ENCODE results near the gene STARD5.

STARD5 gene

DNA sequence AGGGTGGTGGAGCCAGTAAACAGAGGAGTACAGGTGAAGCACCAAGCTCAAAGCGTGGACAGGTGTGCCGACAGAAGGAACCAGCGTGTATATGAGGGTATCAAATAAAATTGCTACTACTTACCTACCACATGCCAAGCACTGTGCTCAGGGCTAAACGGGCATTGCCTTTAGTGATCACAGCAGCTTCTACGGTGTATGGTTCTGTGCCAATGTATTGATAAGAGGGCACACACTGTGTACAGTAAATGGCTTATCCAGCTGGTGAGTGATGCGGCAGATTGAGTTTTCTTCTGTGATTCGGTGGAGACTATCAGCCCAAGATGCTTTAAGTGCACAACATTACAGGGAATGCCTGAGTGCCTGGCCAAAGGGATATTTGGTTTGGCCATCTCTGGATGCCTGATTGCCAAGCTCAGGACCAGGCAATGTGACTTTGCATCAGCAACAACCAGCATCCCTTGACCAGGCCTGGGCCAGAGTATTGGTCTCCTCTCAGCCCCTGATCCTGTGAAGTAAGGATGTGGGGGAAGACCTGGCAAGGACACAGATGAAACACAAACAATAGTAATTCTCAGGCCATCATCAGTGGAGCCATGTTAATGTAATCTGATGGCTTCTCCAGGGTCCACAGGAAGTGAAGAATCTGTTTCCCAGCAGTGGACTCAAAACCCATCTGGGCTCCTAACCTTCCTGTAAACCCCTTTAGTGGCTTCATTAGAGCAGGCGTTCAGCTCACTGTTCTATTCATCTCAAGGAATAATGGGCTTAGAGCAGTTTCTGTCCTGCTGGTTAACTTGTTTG, 14.1 kb downstream of the STARD5 start:
- no peak for FAIRE-seq

DNA sequence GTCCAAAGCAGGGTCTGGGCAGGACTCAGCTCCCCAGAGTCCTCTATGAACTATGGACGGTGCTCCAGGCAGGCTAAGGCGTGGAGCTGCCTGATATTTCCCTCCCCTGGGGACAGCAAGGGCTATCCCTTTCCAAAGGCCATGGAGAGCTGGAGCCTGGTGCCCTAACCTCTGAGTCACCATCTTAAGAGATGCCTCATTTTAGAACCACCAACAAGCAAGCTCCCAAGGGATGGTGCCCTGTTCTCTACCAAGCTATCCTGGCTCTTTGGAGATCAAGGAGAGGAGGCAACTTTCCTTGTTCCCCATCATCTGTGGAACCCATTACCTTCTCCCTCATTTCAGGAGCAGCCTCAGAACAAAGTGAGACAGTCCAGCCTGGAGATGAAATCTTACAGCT, 15.7 kb downstream of the STARD5 start:
- FAIRE-seq = no peak

GRCh38 chr15:81304226-81304625, 19.7 kb downstream of the STARD5 start:
- FAIRE-seq = no peak

- no peak for FAIRE-seq
Observed at GRCh38 chr15:81303244-81304225, 20.4 kb downstream of the STARD5 start.

DNA sequence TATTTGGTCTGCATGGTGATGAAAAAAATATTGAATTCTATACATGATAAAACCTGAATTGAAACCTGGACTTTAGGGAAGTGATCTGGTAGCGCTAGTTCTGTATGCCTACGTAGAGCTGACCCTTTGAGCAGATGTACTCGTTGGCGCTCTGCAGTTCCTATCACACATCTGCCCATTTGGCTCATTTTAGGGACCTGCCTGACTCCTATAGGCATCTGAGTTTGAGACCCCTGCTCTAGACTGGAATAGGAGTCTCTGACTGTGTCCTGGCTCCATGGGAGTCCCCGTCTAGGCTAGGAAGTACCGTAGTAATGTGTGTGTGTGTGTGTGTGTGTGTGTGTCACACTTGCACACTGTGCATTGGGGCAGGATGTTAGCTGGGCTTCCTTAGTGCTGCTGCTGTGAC, 21.2 kb downstream of the STARD5 start:
- FAIRE-seq = no peak

DNA sequence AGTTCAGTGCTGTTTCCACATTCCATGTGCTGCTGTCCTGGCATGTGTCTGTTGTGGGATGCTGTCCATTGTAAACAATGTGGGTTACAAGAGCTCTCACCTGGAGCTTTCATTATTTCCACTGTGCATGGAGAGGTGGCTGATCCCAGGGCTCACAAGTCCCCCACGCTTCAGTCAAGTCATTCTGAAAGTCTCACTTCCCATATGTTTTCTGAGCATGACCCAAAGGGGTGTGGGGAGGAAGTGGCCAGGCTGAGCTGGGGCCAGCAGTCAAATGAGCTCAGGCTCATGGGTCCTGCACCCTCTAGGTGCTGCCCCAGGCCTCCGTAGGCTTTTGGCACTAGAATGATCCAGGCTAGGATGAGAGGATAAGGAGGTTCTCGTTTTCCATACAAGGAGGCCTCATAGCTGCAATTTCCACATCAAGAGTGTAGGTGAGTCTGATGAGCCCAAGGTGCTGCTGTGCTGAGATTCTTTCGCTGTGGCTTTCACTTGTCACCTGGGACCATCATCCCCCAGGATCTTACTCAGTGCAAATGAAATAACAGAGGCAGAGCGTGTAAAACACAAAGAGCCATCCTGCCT, 22.0 kb downstream of the STARD5 start:
- FAIRE-seq = no peak

DNA sequence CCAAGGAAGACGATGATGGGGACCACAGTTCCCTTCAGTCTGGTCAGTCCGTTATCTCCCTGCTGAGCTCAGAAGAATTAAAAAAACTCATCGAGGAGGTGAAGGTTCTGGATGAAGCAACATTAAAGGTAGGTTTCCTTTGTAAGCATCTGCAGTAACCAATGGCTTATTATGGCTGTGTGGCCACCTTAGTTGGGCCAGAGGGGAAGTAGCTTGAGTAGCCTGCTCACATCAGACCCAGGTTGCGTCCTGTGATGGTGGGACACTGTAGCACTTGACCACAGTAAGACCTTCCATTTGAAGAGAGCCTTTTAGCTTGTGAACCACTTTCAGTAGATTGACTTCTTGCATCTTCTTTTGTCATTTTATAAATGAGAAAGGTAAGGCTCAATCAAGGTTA, 22.6 kb downstream of the STARD5 start:
- FAIRE-seq = no peak

- FAIRE-seq = no peak
Observed at GRCh38 chr15:81299630-81300273, 24.2 kb downstream of the STARD5 start.

GRCh38 chr15:81299156-81299555, 24.8 kb downstream of the STARD5 start:
- FAIRE-seq = no peak

DNA sequence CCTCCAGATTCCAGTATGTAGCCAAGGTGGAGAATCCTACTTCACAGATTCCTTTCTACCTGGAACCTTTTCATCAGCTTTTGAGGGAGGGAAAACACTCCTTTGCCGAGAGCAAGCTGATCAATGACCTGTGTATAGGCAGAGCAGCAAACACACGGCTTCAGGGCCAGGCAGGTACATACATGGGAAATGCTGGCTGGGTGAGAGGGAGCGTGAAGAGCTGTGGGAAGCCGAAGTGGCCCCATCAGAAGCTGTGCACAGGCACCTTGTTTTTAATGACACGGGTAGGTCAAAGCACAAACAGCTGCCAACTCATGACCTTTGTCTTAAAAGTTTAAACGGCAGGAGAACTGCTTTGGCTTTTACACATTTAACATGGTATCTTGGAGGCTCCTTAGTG, 25.3 kb downstream of the STARD5 start:
- no peak for FAIRE-seq

DNA sequence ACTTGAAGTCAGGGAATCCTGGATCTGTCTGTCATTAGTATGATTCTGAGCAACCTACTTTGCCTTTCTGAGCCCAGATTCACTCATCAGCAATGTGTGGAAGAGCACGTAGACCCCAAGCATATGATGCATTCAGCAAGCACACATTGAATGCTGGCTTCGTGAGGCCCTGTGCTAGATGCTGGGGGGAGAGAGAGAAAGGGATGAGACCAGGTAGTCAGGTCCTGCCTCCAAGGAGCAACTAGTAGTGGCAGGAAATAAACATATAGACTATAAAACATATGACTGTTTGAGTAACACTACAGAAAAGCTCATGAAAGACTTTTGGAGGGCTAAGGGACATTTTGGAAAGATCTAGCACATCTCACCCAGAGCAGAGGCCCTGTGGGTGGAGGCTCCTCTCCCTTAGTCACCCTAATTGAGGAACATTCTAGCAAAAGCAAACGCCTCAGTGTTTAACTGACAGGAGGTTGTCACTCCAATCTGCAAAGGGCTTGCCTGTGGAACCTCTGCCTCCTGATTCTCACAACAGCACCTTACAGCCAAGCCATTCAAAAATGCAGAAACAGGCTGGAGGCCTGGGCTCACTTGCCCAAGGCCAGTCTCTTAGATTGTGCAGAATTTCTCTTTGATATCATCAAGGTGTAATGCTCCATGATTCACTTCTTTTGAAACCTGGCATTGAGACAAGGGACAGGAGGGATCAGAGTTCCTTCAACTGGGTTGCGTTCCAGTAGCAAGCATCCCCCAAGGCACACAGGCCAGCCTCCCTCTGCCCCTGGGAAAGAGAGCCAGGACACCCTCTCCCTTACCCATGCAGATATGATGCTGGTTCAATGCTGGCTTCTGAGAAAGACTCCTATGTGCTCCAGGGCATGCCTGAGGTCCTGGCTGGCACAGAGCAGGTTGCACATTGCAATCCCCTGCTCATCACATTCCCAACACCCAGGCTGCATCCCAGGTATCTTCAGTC, 26.1 kb downstream of the STARD5 start:
- FAIRE-seq = no peak

DNA sequence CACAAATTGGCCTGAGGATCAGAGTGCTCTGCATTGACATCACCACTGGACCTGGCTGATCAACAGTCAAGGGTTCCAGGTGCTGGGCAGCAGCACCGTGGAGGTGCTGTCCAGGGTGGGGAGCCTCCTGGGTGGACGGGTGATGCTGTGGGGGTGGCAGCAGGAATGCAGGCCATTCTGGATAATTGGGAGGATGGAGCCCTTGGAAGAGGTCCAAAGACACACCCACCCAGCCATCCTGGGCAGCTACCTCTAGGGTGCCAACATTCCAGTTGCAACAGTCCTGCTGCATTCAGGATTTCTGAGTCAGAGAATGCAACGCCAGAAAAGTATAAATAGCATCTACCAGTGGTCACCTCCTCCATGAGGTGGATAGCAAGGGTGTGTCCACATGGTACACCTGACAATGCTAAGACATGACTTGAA, 26.8 kb downstream of the STARD5 start:
- no peak for FAIRE-seq

- no peak for FAIRE-seq
Observed at GRCh38 chr15:81296673-81297072, 27.3 kb downstream of the STARD5 start.

DNA sequence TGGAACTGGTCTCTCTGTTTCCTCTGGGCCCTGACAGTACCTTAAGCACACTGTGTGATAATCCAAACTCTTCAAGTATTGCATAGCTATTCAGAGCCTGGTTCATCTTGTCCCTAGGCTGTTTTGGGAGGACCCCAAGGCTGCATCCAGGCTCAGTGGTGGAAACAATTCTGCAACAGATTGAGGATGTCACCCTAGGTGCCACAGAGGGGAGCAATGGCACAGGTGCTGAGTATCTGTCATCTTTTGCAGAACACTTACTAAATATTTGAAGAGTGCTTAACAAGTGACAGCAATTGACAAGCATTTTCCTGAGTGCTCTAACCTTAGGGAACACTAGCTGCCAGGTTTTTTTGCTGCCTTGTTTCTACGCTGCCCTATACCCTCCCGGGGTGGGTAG, 27.8 kb downstream of the STARD5 start:
- FAIRE-seq = no peak

DNA sequence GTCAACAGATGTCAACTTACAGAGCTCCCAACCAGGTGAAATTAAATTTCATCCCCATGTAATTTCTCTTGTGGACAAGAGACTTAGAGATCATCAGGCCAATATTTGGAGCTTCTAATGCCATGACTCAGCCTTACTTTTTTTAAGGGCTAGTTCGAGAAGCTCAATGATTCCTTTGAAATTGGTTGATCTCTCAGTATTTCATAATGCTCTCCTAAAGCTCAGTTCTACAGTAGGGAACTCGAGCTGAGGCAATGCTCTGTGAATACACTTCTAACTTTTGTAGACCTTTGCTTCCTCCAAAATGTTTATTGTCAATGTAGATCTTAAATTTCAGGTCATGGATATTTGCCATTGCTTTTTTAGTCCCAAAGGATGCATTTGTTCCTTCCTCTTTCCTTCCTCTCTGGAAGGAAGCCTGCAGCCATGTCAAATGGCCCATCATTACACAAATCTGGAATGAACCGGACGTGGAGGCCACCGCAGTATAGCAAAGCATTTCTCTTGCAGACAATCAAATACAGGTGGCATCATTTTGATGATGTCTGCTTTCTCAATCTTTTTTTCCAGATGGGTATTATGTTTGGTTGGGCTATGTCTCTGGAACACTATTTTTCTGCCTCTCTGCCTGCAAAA, 28.3 kb downstream of the STARD5 start:
- FAIRE-seq = no peak

- no peak for FAIRE-seq
Observed at GRCh38 chr15:81294516-81294880, 29.4 kb downstream of the STARD5 start.

DNA sequence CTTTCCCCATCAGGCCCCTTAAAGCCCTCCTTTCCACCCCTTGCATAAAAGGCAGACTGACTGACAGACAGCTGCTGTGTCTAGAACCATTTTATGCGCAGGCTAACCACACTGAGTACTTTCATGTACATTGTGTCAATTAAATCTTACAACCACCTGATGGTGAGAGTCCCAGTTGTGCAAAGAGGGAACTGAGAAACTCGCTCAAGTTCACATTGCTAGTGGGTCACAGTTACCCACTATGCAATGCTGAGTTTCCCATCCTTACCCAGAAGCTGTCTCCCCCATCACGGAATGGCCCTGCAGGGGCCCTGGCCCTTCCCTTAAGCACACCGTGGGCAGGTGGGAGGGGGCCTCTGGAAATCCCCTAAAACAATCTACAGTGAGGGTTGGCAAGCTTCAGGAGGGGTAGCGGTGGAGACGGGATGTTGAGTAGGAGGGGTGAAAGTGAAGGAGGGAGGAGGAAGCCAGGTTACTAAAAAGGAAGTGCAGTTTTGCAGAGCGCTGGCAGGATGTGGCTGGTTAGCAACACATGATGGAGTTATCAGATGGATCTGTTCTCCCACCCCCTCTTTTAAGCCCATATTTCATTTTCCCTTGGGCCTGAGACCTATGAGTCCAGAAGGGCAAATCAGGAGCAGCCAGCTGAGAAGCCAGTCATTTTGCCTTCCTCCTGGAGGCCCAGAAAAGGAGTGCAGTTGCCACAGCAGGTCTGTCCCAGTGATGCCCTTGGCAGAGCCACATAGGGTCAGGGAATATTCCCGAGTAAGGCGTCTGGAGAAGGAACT, 30.0 kb downstream of the STARD5 start:
- no peak for FAIRE-seq

GRCh38 chr15:81292523-81293001, 31.4 kb downstream of the STARD5 start:
- FAIRE-seq = no peak

DNA sequence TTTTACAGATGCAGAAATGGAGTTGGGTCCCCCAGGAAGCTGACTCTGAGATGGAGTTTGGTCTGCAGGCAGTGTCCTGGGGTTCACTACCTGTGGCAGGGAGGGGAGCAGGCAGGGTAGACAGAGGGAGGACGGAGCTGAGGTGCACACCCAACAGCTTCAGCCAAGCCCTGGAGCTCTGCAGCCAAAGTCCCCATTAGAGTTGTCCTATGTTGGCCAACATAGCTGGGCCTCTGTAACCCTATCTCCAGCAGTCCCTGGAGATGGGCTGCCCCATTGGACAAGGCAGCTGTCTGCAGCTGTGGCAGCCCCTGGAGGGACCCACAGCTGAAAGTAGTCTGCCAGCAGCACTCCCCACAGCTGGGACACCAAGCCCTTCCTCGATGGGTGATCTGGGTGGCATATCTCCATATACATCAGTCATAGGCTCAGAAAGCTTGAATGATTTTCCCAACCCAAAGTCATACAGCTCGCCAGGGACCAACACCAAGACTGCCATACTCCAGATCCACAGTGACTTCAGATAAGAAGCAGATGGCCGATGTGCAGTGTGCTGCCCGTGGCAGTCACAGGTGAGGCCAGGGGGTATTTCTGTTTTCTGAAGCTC, 31.9 kb downstream of the STARD5 start:
- no peak for FAIRE-seq

- no peak for FAIRE-seq
Observed at GRCh38 chr15:81289910-81290309, 34.0 kb downstream of the STARD5 start.

All from TTC549 (cell line).